ENCODE results near the gene ICE2.

- TF ChIP-seq CTCF (conservative IDR thresholded peaks at IDR 0.05; ENCODE audit: low read depth, low read length) (no peak), EZH2 (IDR thresholded peaks at IDR 0.05; ENCODE audit: borderline replicate concordance, low read depth, low read length, poor library complexity, severe bottlenecking) (no peak)
Observed at GRCh38 chr15:60428935-60429334, 50.0 kb downstream of the ICE2 start.
